Kidney epithelial cell (primary cell): Measurements from ENCODE around the gene VSTM5. TPM values are rescaled to one million over a fixed set of nuclear protein-coding genes. Genes with fewer than 3 reads are reported as not detected.
A peak's percentile ranks its signal among the peaks of the same experiment; 100 is the strongest.

Experiments
- DNase-seq: peaks from one replicate; pipeline ENCODE4 v3.0.0-alpha.2; 2010; ENCODE audit warnings: low read depth
- H3K27me3 ChIP-seq: 2 replicates; pipeline ENCODE4 v1.6.0; 2011; ENCODE audit warnings: low read length; ENCODE audit not compliant: control insufficient read depth, insufficient read depth
- H3K36me3 ChIP-seq: 2 replicates; pipeline ENCODE4 v1.5.1; 2011; ENCODE audit warnings: low read length; ENCODE audit not compliant: control insufficient read depth, insufficient read depth
- H3K4me3 ChIP-seq: 2 replicates; pipeline ENCODE4 v1.5.1; 2011; ENCODE audit warnings: low read depth, mild to moderate bottlenecking, control low read depth, low read length
- CTCF ChIP-seq: IDR thresholded peaks from 2 replicates; pipeline ENCODE4 v1.5.1; 2011; ENCODE audit warnings: mild to moderate bottlenecking, moderate library complexity, low read length, control low read depth, inconsistent platforms; ENCODE audit not compliant: insufficient read depth, poor library complexity, severe bottlenecking
- total RNA-seq: library from RNA; depleted of rRNA; stranded (reverse); fragments of >200 nt; gene quantifications from 2 replicates; pipeline ENCODE4 v1.2.3, GENCODE V29; 2015

The VSTM5 gene
- total RNA-seq, 1 donor from 2014 or later, result 0.29 TPM

- no peak for TF ChIP-seq CTCF
- Histone ChIP-seq H3K4me3 (no peak overlapping the region), H3K36me3 (no peaks in the 10 kb centered on the region), H3K27me3 (no peaks in the 10 kb centered on the region)
- no peak for DNase-seq
Observed at GRCh38 chr11:93845181-93846092, 5.0 kb downstream of the VSTM5 start.

- Histone ChIP-seq H3K4me3 (no peak overlapping the region), H3K27me3 (no peaks in the 10 kb centered on the region), H3K36me3 (no peaks in the 10 kb centered on the region)
- no peak for TF ChIP-seq CTCF
- DNase-seq, result no peak
Observed at GRCh38 chr11:93844568-93844967, 5.8 kb downstream of the VSTM5 start.

GRCh38 chr11:93843906-93844305 is 6.5 kb downstream of the VSTM5 start:
- peak; percentile 25 for DNase-seq
- H3K4me3 ChIP-seq, result no peak overlapping the region

GRCh38 chr11:93842461-93842860 is 8.0 kb downstream of the VSTM5 start:
- no peaks in the 10 kb centered on the region for H3K36me3 ChIP-seq
- H3K27me3 ChIP-seq, result no peaks in the 10 kb centered on the region
- peak; percentile 28 for DNase-seq
- no peak overlapping the region for H3K4me3 ChIP-seq
- no peak for TF ChIP-seq CTCF

More at GRCh38 chr11:93843906-93844305, 6.5 kb downstream of the VSTM5 start:
- no peak for TF ChIP-seq CTCF
- no peaks in the 10 kb centered on the region for H3K27me3 ChIP-seq
- H3K36me3 ChIP-seq, result no peaks in the 10 kb centered on the region

- no peak for TF ChIP-seq CTCF
- Histone ChIP-seq H3K27me3 (no peaks in the 10 kb centered on the region), H3K4me3 (no peak overlapping the region), H3K36me3 (no peaks in the 10 kb centered on the region)
- DNase-seq, result no peak
Observed at GRCh38 chr11:93842034-93842433, 8.4 kb downstream of the VSTM5 start.
